Activated CD8-positive, alpha-beta T cell treated with anti-CD3 and anti-CD28 coated beads for 36 hours (primary cell): ENCODE data around the gene AHCYL2. TPM values are rescaled to one million over a fixed set of nuclear protein-coding genes. Genes with fewer than 3 reads are reported as not detected.
"Not testable (repeated sequence)": the region's sequence is repeated elsewhere in the genome, so short reads cannot be mapped to it uniquely, and the experiment has no call there.

ENCODE experiments used
- ATAC-seq: fragments of 200-7000 bp; cut with Tn5 transposase; one replicate; pipeline ENCODE4 v1.10.0; 2021; ENCODE audit warnings: mild to moderate bottlenecking, moderate library complexity
- CTCF ChIA-PET: fragments of 350-600 bp; sonication (Branson Sonifier 250); formaldehyde crosslinking; loops from one replicate; lab custom pipeline; 2021; ENCODE audit warnings: antibody characterized with exemption; lab: Charles Lee
- POLR2A ChIA-PET: fragments of 350-600 bp; sonication (Branson Sonifier 250); formaldehyde crosslinking; loops from one replicate; lab custom pipeline; 2021; ENCODE audit warnings: antibody characterized with exemption; lab: Charles Lee
- DNase-seq: peaks from one replicate; pipeline ENCODE4 v3.0.0-alpha.2; 2020
- H3K27ac Mint-ChIP-seq: one replicate; pipeline ENCODE4 v1.8.0; 2021; ENCODE audit warnings: mild to moderate bottlenecking, mixed read lengths
- H3K27me3 Mint-ChIP-seq: one replicate; pipeline ENCODE4 v1.8.0; 2021; ENCODE audit warnings: mixed read lengths
- H3K36me3 Mint-ChIP-seq: one replicate; pipeline ENCODE4 v1.8.0; 2021; ENCODE audit warnings: low read depth, mixed read lengths
- H3K4me1 Mint-ChIP-seq: one replicate; pipeline ENCODE4 v1.8.0; 2021; ENCODE audit warnings: low read depth, mixed read lengths
- H3K4me3 Mint-ChIP-seq: one replicate; pipeline ENCODE4 v1.8.0; 2021; ENCODE audit warnings: mild to moderate bottlenecking, moderate library complexity, mixed read lengths
- H3K9me3 Mint-ChIP-seq: one replicate; pipeline ENCODE4 v1.8.0; 2021; ENCODE audit warnings: mixed read lengths
- intact Hi-C: fragments of 100-400 bp; cut with micrococcal nuclease; formaldehyde crosslinking; loops from one replicate; pipeline ENCODE4 v1.10.0; 2022
- total RNA-seq, 2 experiments: library from RNA; stranded (reverse); gene quantifications; one replicate each; pipeline ENCODE4 v1.2.3, GENCODE V29; 2021
- TF ChIP-seq, protein P1 (sequence below): fragments of 200-600 bp; IDR thresholded peaks from one replicate; pipeline ENCODE4 v1.8.0; 2022; ENCODE audit warnings: antibody characterized with exemption, mild to moderate bottlenecking

Gene AHCYL2
- total RNA-seq, 2 experiments from 2014 or later, result 8.1 to 9.6 TPM

DNA sequence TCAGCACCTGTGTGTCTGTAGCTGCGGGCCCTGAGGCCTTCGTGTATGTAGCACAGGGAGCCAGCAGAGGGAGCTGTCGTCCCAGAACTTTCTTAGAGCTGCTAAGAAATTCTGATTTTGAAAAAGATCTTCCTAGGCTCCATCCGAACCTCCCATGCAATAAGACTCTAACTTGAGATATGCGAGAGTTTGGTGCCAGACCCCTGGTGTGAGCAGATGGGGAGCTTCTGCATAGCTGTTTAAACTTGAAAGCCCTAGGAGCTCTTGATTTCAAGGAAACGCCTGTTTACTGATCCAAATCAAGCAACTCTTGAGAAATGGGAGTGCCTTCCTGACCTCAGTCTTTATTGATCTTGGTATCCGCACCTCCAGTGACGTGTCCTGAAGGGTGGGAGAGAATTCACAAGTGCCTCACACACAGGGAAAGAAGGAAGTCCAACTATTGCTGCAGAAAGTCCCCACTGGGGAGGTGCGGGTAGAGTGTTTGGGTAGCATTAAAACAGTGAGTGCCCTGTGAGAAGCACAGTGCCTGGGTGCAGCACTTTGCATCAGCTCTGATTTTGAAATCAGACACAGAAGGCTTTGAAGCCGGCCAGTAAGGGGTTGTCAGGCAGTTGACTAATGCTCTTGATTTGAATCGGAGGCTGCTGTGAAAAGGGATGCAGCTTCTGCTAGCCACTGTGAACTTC lies 143.0 kb downstream of the AHCYL2 start:
- H3K36me3 Mint-ChIP-seq, result no peaks in the 10 kb centered on the region
- peaks cover 23% of the 10 kb centered on the region for H3K4me1 Mint-ChIP-seq
- CTCF ChIA-PET, result interaction anchor here (0.6 to 5.4 kb wide), 67 partner anchors 9 to 643 kb away, joined by 3 to 141 read pairs (median 5); partner anchors contain the start of genes NRF1 and STRIP2
- intact Hi-C loops, result loop anchor here (1.0 to 10.0 kb wide), 2 partner anchors 104 to 267 kb away; no protein-coding TSS in a partner anchor
- no peaks in the 10 kb centered on the region for H3K27me3 Mint-ChIP-seq
- H3K9me3 Mint-ChIP-seq, result no peaks in the 10 kb centered on the region
- POLR2A ChIA-PET, result interaction anchor here (1.1 to 1.2 kb wide), 2 partner anchors 10 to 66 kb away, joined by 3 to 5 read pairs; partner anchors contain the start of gene STRIP2
- peak overlapping the region; percentile 52 for H3K27ac Mint-ChIP-seq
- TF ChIP-seq, protein P1, sequence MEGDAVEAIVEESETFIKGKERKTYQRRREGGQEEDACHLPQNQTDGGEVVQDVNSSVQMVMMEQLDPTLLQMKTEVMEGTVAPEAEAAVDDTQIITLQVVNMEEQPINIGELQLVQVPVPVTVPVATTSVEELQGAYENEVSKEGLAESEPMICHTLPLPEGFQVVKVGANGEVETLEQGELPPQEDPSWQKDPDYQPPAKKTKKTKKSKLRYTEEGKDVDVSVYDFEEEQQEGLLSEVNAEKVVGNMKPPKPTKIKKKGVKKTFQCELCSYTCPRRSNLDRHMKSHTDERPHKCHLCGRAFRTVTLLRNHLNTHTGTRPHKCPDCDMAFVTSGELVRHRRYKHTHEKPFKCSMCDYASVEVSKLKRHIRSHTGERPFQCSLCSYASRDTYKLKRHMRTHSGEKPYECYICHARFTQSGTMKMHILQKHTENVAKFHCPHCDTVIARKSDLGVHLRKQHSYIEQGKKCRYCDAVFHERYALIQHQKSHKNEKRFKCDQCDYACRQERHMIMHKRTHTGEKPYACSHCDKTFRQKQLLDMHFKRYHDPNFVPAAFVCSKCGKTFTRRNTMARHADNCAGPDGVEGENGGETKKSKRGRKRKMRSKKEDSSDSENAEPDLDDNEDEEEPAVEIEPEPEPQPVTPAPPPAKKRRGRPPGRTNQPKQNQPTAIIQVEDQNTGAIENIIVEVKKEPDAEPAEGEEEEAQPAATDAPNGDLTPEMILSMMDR, result peak; percentile 87
- ATAC-seq (peak; percentile 84), DNase-seq (peak; percentile 88)
- H3K4me3 Mint-ChIP-seq, result peak overlapping the region; percentile 22

GRCh38 chr7:129368389-129368986 lies 143.7 kb downstream of the AHCYL2 start:
- TF ChIP-seq, protein P1, result no peak
- Mint-ChIP-seq H3K9me3 (no peaks in the 10 kb centered on the region), H3K4me3 (peak overlapping the region; percentile 22), H3K36me3 (no peaks in the 10 kb centered on the region), H3K27me3 (no peaks in the 10 kb centered on the region), H3K27ac (peak overlapping the region; percentile 73), H3K4me1 (peaks cover 23% of the 10 kb centered on the region)
- ChIA-PET CTCF (interaction anchor here (0.6 to 5.4 kb wide), 51 partner anchors 8 to 643 kb away, joined by 3 to 141 read pairs (median 5); partner anchors contain the start of genes NRF1 and STRIP2), POLR2A (interaction anchor here (1.1 to 1.2 kb wide), 2 partner anchors 9 to 66 kb away, joined by 3 to 5 read pairs; partner anchors contain the start of gene STRIP2)
- DNase-seq (peak; percentile 42), ATAC-seq (peak; percentile 43)
- intact Hi-C loops, result loop anchor here (10.0 kb wide), 1 partner anchor 266 kb away; no protein-coding TSS in a partner anchor

DNA sequence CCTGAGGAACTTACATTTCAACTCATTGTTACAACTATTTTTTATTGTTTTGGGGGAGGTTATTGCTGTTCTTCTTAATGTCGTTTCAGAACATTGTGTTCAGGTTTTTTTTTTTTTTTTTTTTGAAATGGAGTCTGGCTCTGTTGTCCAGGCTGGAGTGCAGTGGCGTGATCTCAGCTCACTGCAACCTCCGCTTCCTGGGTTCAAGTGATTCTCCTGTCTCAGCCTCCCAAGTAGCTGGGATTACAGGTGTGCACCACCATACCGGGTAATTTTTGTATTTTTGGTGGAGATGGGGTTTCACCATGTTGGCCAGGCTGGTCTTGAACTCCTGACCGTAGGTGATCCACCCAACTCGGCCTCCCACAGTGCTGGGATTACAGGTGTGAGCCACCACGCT lies 144.6 kb downstream of the AHCYL2 start:
- peaks cover 27% of the 10 kb centered on the region for H3K4me1 Mint-ChIP-seq
- not testable (repeated sequence) for H3K27me3 Mint-ChIP-seq, H3K4me3 Mint-ChIP-seq, DNase-seq, ATAC-seq, H3K27ac Mint-ChIP-seq, H3K36me3 Mint-ChIP-seq, H3K9me3 Mint-ChIP-seq
- intact Hi-C loops, result loop anchor here (10.0 kb wide), 1 partner anchor 265 kb away; no protein-coding TSS in a partner anchor
- ChIA-PET POLR2A (interaction anchor here (0.5 kb wide), 1 partner anchor 66 kb away, joined by 3 read pairs; no protein-coding TSS in a partner anchor), CTCF (interaction anchor here (1.1 to 9.0 kb wide), 9 partner anchors 8 to 151 kb away, joined by 3 to 141 read pairs (median 20); no protein-coding TSS in a partner anchor)

DNA sequence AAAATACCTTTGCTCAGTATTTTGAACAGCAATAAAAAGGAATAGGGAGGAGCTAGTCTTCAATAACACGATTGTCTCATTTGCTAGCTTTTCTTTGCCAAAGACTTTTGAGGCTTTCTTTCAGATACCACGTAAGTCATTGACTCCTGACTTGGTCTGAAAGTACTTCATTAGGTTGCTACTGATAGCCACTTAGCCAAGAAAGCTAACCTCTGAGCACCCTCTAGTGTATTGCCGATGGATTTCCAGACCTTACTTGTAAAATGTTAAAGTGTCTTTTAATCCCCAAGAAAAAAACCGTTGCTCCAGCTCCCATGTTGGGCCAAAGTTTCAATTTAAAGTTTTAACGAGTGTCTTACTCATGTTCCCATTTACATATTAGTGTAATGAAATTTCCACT lies 146.0 kb downstream of the AHCYL2 start:
- ATAC-seq (no peak), DNase-seq (no peak)
- ChIA-PET POLR2A (interaction anchor here (1.0 to 1.2 kb wide), 2 partner anchors 63 to 234 kb away, joined by 3 read pairs; partner anchors contain the start of gene STRIP2), CTCF (interaction anchor here (0.7 to 9.0 kb wide), 12 partner anchors 8 to 264 kb away, joined by 3 to 141 read pairs (median 4); no protein-coding TSS in a partner anchor)
- no peaks in the 10 kb centered on the region for H3K9me3 Mint-ChIP-seq
- H3K27me3 Mint-ChIP-seq, result no peaks in the 10 kb centered on the region
- H3K4me3 Mint-ChIP-seq, result no peak overlapping the region
- peaks cover 30% of the 10 kb centered on the region for H3K4me1 Mint-ChIP-seq
- intact Hi-C loops, result no loop called here
- TF ChIP-seq, protein P1, result no peak
- no peak overlapping the region for H3K27ac Mint-ChIP-seq
- no peaks in the 10 kb centered on the region for H3K36me3 Mint-ChIP-seq

GRCh38 chr7:129371487-129371886 lies 146.7 kb downstream of the AHCYL2 start:
- no peak for ATAC-seq
- ChIA-PET CTCF (interaction anchor here (0.7 to 9.0 kb wide), 10 partner anchors 9 to 264 kb away, joined by 3 to 141 read pairs (median 5); no protein-coding TSS in a partner anchor), POLR2A (interaction anchor here (1.0 to 1.2 kb wide), 2 partner anchors 62 to 233 kb away, joined by 3 read pairs; partner anchors contain the start of gene STRIP2)
- no peak for DNase-seq
- intact Hi-C loops, result no loop called here
- Mint-ChIP-seq H3K27ac (no peak overlapping the region), H3K4me3 (no peak overlapping the region), H3K9me3 (no peaks in the 10 kb centered on the region), H3K4me1 (peaks cover 30% of the 10 kb centered on the region), H3K36me3 (no peaks in the 10 kb centered on the region), H3K27me3 (no peaks in the 10 kb centered on the region)
- TF ChIP-seq, protein P1, result no peak
